PC-3 (cell line): ENCODE data around the gene RAI14.
"Not testable (repeated sequence)": the region's sequence is repeated elsewhere in the genome, so short reads cannot be mapped to it uniquely, and the experiment has no call there.

ENCODE experiments used
- CTCF ChIP-seq: fragments of 300-600 bp; sonication (generic); conservative IDR thresholded peaks from 2 replicates; pipeline ENCODE4 v1.5.1; 2017; ENCODE audit warnings: antibody characterized with exemption, low read depth, mild to moderate bottlenecking, low read length
- EZH2 ChIP-seq: fragments of 300-600 bp; sonication (generic); IDR thresholded peaks from one replicate; pipeline ENCODE4 v1.6.1; 2017; ENCODE audit warnings: antibody characterized with exemption, mild to moderate bottlenecking, low read length; ENCODE audit not compliant: unreplicated experiment
- EZH2phosphoT487 ChIP-seq: fragments of 300-600 bp; sonication (generic); IDR thresholded peaks from 2 replicates; pipeline ENCODE4 v1.6.1; 2018; ENCODE audit warnings: mild to moderate bottlenecking, antibody characterized with exemption, low read length, borderline replicate concordance

GRCh38 chr5:34783892-34784291 lies 127.8 kb downstream of the RAI14 start:
- TF ChIP-seq CTCF, EZH2phosphoT487, EZH2: not testable (repeated sequence)
